HG03045 (cell line): ENCODE measurements around the gene PORCN.
A peak's percentile ranks its signal among the peaks of the same experiment; 100 is the strongest.
"Not testable (repeated sequence)": the region's sequence is repeated elsewhere in the genome, so short reads cannot be mapped to it uniquely, and the experiment has no call there.

ENCODE experiments used
- ATAC-seq: cut with Tn5 transposase; IDR thresholded peaks from one replicate; pipeline ENCODE4 v1.9.1; 2021; ENCODE audit warnings: mild to moderate bottlenecking, moderate library complexity; ENCODE audit not compliant: unreplicated experiment

The PORCN gene

DNA sequence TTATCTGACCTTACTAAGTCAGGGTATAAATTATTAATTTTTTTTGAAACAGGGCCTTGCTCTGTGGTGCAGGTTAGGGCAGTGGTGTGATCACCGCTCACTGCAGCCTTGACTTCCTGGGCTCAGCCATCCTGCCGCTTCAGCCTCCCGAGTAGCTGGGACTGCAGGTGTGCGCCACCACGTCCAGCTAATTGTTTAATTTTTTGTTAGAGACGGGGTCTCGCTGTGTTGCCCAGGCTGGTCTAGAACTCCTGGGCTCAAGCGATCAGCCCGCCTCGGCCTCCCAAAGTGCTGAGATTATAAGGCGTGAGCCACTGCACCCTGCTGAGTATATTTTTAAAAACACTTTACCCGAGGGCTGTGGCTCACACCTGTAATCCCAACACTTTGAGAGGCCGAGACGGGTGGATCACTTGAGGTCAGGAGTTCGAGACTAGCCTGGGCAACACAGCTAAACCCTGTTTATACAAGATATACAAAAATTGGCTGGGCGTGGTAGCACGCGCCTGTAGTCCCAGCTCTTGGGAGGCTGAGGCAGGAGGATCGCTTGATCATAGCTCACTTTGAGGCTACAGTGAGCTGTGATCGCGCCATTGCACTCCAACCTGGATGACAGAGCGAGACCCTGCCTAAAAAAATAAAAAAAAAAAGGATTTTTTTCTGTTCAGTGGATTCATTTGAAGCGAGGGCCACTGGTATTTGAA, 30.0 kb downstream of the PORCN start:
- ATAC-seq = no peak

DNA sequence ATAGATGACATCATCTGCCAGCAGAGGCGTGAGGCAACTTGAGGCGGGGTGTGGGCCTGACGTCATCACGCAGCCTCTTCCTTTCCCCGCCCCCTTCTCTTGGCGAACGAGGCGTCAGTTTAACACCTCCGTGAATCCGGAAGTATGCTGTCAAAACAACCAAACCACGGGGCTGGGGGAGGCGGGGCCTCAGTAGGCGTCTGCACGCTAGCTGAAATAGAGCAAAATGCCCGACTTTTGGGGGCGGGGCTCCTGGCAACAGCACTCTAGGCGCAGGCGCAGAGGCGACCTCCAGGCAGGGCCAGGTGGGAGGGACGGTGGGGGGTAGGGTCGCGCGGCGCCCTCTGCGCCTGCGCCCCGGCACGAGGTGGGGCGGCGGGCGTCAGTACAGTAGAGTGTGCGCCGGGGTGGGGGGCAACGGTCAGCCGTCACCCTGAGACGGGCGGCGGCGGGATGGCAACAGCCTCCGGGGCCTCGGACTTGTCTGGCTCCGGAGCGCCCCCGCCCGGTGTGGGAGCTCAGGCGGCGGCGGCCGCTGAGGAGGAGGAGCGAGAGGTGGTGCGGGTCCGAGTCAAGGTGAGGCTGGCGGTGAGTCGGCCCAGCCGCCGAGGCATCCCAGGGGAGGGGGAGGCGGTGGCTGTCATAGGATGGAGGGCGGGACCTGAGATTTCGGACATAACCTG, 30.7 kb downstream of the PORCN start, which contains the start of gene TBC1D25:
TBC1D25 (plus strand) TSS at position 370 of the 683 bp plus-strand sequence; CDS start at position 454, 84 bp downstream.
- ATAC-seq = peak; percentile 79

DNA sequence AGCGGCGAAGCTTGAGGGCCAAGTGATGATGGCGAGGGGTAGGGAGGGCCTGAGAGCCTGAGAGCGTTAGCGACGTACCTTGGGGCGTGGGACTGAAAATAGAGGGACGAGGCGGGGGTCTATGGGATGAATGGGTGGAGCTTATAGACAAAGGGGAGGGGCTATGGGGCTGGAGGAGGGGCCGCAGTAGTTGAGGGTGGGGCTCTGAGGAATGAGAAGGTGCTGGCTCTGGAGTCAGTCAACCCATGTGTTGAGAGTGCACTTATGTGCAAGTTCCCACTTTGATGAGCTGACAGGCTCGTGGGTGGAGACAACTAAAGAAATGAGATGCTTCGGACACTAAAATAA, 31.2 kb downstream of the PORCN start:
- peak; percentile 39 for ATAC-seq

- ATAC-seq = no peak
Measured at GRCh38 chrX:48540480-48540879, 31.7 kb downstream of the PORCN start.

DNA sequence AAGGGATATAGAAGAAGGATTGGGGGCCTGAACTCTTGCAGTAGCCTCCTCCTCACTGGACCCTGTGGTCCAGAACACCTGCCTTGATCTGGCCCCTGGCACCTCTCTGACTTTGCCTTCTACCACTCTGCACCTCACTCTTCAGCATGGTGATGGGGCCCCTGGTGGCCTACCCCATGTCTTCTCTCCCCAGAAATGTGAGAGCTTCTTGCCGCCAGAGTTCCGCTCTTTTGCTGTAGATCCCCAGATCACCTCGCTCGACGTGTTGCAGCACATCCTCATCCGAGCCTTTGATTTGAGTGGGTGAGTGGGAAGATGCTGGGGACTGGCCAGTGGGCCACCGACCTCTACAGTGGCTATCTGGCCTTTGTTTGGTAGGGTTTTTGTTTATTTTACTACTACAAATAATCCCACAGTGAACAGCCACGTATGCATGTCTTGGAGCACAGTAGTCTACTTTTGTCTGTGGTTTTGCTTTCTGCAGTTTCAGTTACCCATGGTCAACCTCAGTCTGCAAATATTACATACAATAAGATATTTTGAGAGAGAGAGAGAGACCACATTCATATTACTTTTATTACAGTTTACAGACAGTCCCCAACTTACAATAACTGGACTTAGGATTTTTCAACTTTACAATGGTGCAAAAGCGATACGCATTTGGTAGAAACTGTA, 32.5 kb downstream of the PORCN start:
- no peak for ATAC-seq

DNA sequence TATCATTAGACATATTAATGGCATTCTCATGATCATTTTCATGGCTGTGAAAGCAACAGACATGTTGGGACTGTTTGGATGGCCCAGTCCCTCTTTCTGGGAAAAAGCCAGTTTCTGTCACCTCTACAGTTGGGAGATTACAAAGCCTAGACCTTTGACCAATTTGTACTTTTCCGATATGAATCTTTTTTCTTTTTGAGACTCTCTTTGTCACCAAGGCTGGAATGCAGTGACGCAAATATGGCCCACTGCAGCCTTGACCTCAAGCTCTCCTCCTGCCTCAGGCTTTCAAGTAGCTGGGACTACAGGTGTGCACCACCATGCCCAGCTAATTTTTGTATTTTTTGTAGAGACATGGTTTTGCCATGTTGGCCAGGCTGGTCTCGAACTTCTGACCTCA, 40.1 kb downstream of the PORCN start:
- ATAC-seq = no peak

- not testable (repeated sequence) for ATAC-seq
Measured at GRCh38 chrX:48555731-48556325, 47.0 kb downstream of the PORCN start.

- ATAC-seq = no peak
Measured at GRCh38 chrX:48558271-48558670, 49.5 kb downstream of the PORCN start.

DNA sequence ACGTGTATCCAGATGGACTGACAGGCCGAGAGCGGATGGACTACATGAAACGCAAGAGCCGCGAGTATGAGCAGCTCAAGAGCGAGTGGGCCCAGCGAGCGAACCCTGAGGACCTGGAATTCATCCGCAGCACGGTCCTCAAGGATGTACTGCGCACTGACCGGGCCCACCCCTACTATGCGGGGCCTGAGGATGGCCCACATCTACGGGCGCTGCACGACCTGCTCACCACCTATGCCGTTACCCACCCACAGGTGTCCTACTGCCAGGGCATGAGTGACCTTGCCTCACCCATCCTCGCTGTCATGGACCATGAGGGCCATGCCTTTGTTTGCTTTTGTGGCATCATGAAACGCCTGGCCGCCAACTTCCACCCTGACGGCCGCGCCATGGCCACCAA, 50.8 kb downstream of the PORCN start:
- no peak for ATAC-seq

DNA sequence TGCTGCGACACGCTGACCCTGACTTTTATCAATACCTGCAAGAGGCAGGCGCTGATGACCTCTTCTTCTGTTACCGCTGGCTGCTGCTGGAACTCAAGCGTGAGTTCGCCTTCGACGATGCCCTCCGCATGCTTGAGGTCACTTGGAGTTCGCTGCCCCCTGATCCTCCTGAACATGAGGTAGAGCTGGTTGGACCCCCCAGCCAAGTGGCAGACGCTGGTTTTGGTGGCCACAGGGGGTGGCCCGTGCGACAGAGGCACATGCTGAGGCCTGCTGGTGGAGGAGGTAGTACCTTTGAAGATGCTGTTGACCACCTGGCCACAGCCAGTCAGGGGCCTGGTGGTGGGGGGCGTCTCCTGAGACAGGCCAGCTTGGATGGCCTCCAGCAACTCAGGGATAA, 51.3 kb downstream of the PORCN start:
- ATAC-seq = no peak

DNA sequence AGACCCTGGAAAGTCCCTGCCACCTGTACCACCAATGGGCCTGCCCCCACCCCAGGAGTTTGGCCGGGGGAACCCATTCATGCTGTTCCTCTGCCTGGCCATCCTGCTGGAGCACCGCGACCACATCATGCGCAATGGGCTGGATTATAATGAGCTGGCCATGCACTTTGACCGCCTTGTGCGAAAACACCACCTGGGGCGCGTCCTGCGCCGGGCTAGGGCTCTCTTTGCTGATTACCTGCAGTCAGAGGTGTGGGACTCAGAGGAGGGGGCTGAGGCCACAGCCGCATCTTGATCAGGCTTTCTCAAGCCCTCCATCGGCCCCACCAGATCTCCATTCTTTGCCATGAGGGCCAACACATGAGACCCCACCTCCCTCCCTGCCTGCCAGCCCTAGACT, 51.9 kb downstream of the PORCN start:
- no peak for ATAC-seq

DNA sequence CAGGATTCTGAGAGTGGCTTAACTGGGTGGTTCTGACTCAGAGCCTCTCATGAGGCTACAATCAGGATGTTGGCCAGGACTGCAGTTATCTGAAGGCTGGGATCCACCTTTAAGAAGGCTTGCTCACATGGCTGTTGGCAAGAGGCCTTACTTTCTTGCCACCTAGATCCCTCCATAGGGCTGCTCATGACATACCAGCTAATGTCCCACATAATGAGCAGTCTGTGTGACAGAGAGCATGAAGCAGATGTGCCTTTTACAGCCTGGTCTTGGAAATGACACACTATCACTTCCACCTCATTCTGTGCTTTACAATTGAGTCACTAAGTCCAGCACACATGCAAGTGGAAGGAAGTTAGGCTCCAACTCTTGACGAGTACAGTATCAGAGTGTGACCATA, 61.2 kb downstream of the PORCN start:
- ATAC-seq = no peak
